ENCODE results near the gene EVI2B. TPM values are rescaled to one million over a fixed set of nuclear protein-coding genes. Genes with fewer than 3 reads are reported as not detected.

Gene EVI2B
- total and polyA plus RNA-seq, 4 donors, result 2.8 to 5.8 (median 3.7) TPM

GRCh38 chr17:31321966-31322365 lies 8.1 kb upstream of the EVI2B start:
- Histone ChIP-seq H3K27me3 (ENCODE audit: control insufficient read depth in 4 of 4, insufficient read depth in 4 of 4, low read length in 3 of 4) (no peaks in the 10 kb centered on the region), H3K9ac (ENCODE audit: low read depth in 1 of 2, low read length in 2 of 2) (no peak overlapping the region), H3K4me1 (ENCODE audit: control insufficient read depth in 4 of 4, insufficient read depth in 4 of 4, low read length in 3 of 4) (no peaks in the 10 kb centered on the region), H3K4me3 (ENCODE audit: low read depth in 1 of 3, low read length in 3 of 3) (no peak overlapping the region), H3K36me3 (ENCODE audit: control insufficient read depth in 4 of 4, insufficient read depth in 3 of 4, low read depth in 1 of 4, low read length in 3 of 4) (peaks cover 0 to 5% (median 2%) of the 10 kb centered on the region in 4 donors), H3K9me3 (ENCODE audit: control insufficient read depth in 4 of 4, low read length in 3 of 4) (no peaks in the 10 kb centered on the region), H3K27ac (ENCODE audit: low read depth in 1 of 2, low read length in 2 of 2) (peak overlapping the region in 1 of 2 donors; percentile 19)
- TF ChIP-seq ZBTB33 (IDR thresholded peaks at IDR 0.05) (no peak), NR2F2 (IDR thresholded peaks at IDR 0.05) (no peak), FOXA1 (IDR thresholded peaks at IDR 0.05) (no peak), HNF4A (conservative IDR thresholded peaks at IDR 0.05) (no peak), HNF4G (IDR thresholded peaks at IDR 0.05) (no peak), CTCF (IDR thresholded peaks at IDR 0.05; ENCODE audit: low read depth, low read length, missing input control) (no peak)
- DNase-seq (ENCODE audit: low spot score), result no peak
- 86% methylated on average over 4 of the region's 4 CpGs for WGBS

GRCh38 chr17:31321481-31321880 lies 7.6 kb upstream of the EVI2B start, which contains the start of gene EVI2A:
EVI2A (minus strand) TSS chr17:31321622; CDS start chr17:31319013, 2,609 bp downstream.
- H3K36me3 ChIP-seq (ENCODE audit: control insufficient read depth in 4 of 4, insufficient read depth in 3 of 4, low read depth in 1 of 4, low read length in 3 of 4), result peaks cover 0 to 4% (median 1%) of the 10 kb centered on the region in 4 donors
- TF ChIP-seq MAX (IDR thresholded peaks at IDR 0.05) (peak; percentile 10), FOXA1 (IDR thresholded peaks at IDR 0.05) (no peak), RAD21 (IDR thresholded peaks at IDR 0.05) (peak in 1 of 2 donors; percentile 6), ATF3 (IDR thresholded peaks at IDR 0.05) (no peak)
- H3K9me3 ChIP-seq (ENCODE audit: control insufficient read depth in 4 of 4, low read length in 3 of 4), result no peaks in the 10 kb centered on the region
- peak within 1 kb of the TSS in 1 of 3 donors; percentile 25 for H3K4me3 ChIP-seq (ENCODE audit: low read depth in 1 of 3, low read length in 3 of 3)
- no peak for DNase-seq (ENCODE audit: low spot score)
- H3K27ac ChIP-seq (ENCODE audit: low read depth in 1 of 2, low read length in 2 of 2), result peak within 1 kb of the TSS in 1 of 2 donors; percentile 59
- H3K27me3 ChIP-seq (ENCODE audit: control insufficient read depth in 4 of 4, insufficient read depth in 4 of 4, low read length in 3 of 4), result no peaks in the 10 kb centered on the region
- H3K4me1 ChIP-seq (ENCODE audit: control insufficient read depth in 4 of 4, insufficient read depth in 4 of 4, low read length in 3 of 4), result no peaks in the 10 kb centered on the region
- peak within 1 kb of the TSS; percentile 38 to 76 for H3K9ac ChIP-seq (ENCODE audit: low read depth in 1 of 2, low read length in 2 of 2)
- 75% methylated on average over 3 of the region's 3 CpGs for WGBS

- 72% methylated on average over 1 of the region's 1 CpG for WGBS
- H3K4me1 ChIP-seq (ENCODE audit: control insufficient read depth in 4 of 4, insufficient read depth in 4 of 4, low read length in 3 of 4), result no peaks in the 10 kb centered on the region
- peak overlapping the region in 1 of 3 donors; percentile 25 for H3K4me3 ChIP-seq (ENCODE audit: low read depth in 1 of 3, low read length in 3 of 3)
- no peak for DNase-seq (ENCODE audit: low spot score)
- no peak for TF ChIP-seq HNF4A (conservative IDR thresholded peaks at IDR 0.05)
- TF ChIP-seq YY1 (IDR thresholded peaks at IDR 0.05), result no peak
- TF ChIP-seq FOXA2 (IDR thresholded peaks at IDR 0.05), result no peak
- TF ChIP-seq EGR1 (IDR thresholded peaks at IDR 0.05; ENCODE audit: low read depth in 2 of 2), result no peak
- TF ChIP-seq FOXA1 (IDR thresholded peaks at IDR 0.05), result no peak
- no peak for TF ChIP-seq ZBTB33 (IDR thresholded peaks at IDR 0.05)
- TF ChIP-seq ATF3 (IDR thresholded peaks at IDR 0.05), result no peak
- no peak for TF ChIP-seq NR2F2 (IDR thresholded peaks at IDR 0.05)
- no peak for TF ChIP-seq JUND (IDR thresholded peaks at IDR 0.05)
- TF ChIP-seq MAX (IDR thresholded peaks at IDR 0.05), result no peak
- no peak for TF ChIP-seq RAD21 (IDR thresholded peaks at IDR 0.05)
- TF ChIP-seq GABPA (IDR thresholded peaks at IDR 0.05 in 1 of 2, conservative IDR thresholded peaks at IDR 0.05 in 1 of 2), result no peak
- TF ChIP-seq TAF1 (conservative IDR thresholded peaks at IDR 0.05), result no peak
- TF ChIP-seq SP1 (IDR thresholded peaks at IDR 0.05), result no peak
- H3K36me3 ChIP-seq (ENCODE audit: control insufficient read depth in 4 of 4, insufficient read depth in 3 of 4, low read depth in 1 of 4, low read length in 3 of 4), result peaks cover 0 to 1% (median 0%) of the 10 kb centered on the region in 4 donors
- no peaks in the 10 kb centered on the region for H3K27me3 ChIP-seq (ENCODE audit: control insufficient read depth in 4 of 4, insufficient read depth in 4 of 4, low read length in 3 of 4)
- no peaks in the 10 kb centered on the region for H3K9me3 ChIP-seq (ENCODE audit: control insufficient read depth in 4 of 4, low read length in 3 of 4)
- peak overlapping the region; percentile 38 to 76 for H3K9ac ChIP-seq (ENCODE audit: low read depth in 1 of 2, low read length in 2 of 2)
- peak overlapping the region in 1 of 2 donors; percentile 59 for H3K27ac ChIP-seq (ENCODE audit: low read depth in 1 of 2, low read length in 2 of 2)
These were observed 6.9 kb upstream of the EVI2B start for GRCh38 chr17:31320791-31321190.

Data from liver (tissue), 9 donors.